Right lobe of liver (tissue), 4 donors: ENCODE data around the gene RBCK1.

ENCODE experiments used
- CTCF ChIP-seq, 4 donors: fragments of 200-600 bp in 3 of 4; fragments of 450-650 bp in 1 of 4; IDR thresholded peaks; one replicate each; pipeline versions ENCODE4 v1.5.1 to v1.8.0; 2016 to 2022; ENCODE audit warnings: antibody characterized with exemption in 4 of 4, mild to moderate bottlenecking in 2 of 4
- POLR2A ChIP-seq: fragments of 450-650 bp; IDR thresholded peaks from one replicate; pipeline ENCODE4 v1.6.1; 2017; ENCODE audit warnings: antibody characterized with exemption, mild to moderate bottlenecking
- donor health status: DM: no; HTN: no; CAD: no.
- donor health status: DM: no; HTN: no; CAD: no.
- donor health status: DM: no; HTN: yes; CAD: no.

GRCh38 chr20:420166-420620 lies 12.1 kb downstream of the RBCK1 start:
- no peak for TF ChIP-seq CTCF (IDR thresholded peaks at IDR 0.05)
- TF ChIP-seq POLR2A, result no peak
